ENCODE measurements around the gene LIMA1.

- peak; percentile 54 to 82 (median 57) for TF ChIP-seq CTCF (IDR thresholded peaks at IDR 0.05)
- TF ChIP-seq POLR2A (IDR thresholded peaks at IDR 0.05), result no peak
Observed at GRCh38 chr12:50174971-50175715, 108.2 kb downstream of the LIMA1 start.
